ENCODE data around the gene FKBP1A.

The FKBP1A gene

DNA sequence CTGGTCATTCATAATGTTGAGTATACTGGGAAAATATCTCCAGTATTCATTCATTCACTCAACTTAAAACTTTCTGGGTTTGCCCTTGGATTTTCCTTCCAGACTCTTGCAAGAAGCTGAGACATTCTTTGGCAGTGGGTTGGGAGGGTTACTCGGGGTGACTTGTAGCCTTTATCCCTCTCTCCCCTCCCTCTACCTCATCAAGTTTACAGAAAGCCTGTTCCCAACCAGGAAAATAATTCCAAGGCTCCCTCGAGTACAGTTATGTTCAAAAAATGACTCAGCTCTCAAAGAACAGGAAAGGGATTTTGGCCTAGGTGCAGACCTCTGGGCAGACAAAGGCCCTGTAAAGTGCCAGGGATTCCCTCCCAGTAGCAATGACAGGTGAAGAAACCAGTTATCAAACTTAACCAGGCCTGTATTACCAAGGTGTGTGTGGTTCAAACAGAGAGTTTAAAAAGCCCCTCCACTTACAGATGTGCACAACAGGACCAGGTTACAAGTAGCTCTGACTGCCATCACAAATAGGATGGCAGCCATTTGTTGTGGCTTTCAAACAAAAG, 22.2 kb downstream of the FKBP1A start:
- no peak overlapping the region for H3K4me3 ChIP-seq (ENCODE audit: insufficient read depth, low read depth, low read length, poor library complexity, severe bottlenecking)
- H3K36me3 ChIP-seq (ENCODE audit: control insufficient read depth, insufficient read depth, low read length): peaks cover 45% of the 10 kb centered on the region
- H3K27ac ChIP-seq (ENCODE audit: insufficient read depth, low read length, poor library complexity, severe bottlenecking): no peak overlapping the region
- H3K9me3 ChIP-seq (ENCODE audit: control insufficient read depth, low read length): no peaks in the 10 kb centered on the region
- no peak for DNase-seq
- no peaks in the 10 kb centered on the region for H3K27me3 ChIP-seq (replicated peaks; ENCODE audit: control insufficient read depth, insufficient read depth, low read length, poor library complexity, severe bottlenecking)
- no peaks in the 10 kb centered on the region for H3K4me1 ChIP-seq (ENCODE audit: control insufficient read depth, insufficient read depth, low read length, poor library complexity, severe bottlenecking)

- Histone ChIP-seq H3K27ac (ENCODE audit: insufficient read depth, low read length, poor library complexity, severe bottlenecking) (no peak overlapping the region), H3K4me1 (ENCODE audit: control insufficient read depth, insufficient read depth, low read length, poor library complexity, severe bottlenecking) (peaks cover 2% of the 10 kb centered on the region), H3K36me3 (ENCODE audit: control insufficient read depth, insufficient read depth, low read length) (peaks cover 43% of the 10 kb centered on the region), H3K4me3 (ENCODE audit: insufficient read depth, low read depth, low read length, poor library complexity, severe bottlenecking) (no peak overlapping the region), H3K9me3 (ENCODE audit: control insufficient read depth, low read length) (no peaks in the 10 kb centered on the region), H3K27me3 (replicated peaks; ENCODE audit: control insufficient read depth, insufficient read depth, low read length, poor library complexity, severe bottlenecking) (no peaks in the 10 kb centered on the region)
- no peak for DNase-seq
Measured at GRCh38 chr20:1369970-1370369, 22.9 kb downstream of the FKBP1A start.

DNA sequence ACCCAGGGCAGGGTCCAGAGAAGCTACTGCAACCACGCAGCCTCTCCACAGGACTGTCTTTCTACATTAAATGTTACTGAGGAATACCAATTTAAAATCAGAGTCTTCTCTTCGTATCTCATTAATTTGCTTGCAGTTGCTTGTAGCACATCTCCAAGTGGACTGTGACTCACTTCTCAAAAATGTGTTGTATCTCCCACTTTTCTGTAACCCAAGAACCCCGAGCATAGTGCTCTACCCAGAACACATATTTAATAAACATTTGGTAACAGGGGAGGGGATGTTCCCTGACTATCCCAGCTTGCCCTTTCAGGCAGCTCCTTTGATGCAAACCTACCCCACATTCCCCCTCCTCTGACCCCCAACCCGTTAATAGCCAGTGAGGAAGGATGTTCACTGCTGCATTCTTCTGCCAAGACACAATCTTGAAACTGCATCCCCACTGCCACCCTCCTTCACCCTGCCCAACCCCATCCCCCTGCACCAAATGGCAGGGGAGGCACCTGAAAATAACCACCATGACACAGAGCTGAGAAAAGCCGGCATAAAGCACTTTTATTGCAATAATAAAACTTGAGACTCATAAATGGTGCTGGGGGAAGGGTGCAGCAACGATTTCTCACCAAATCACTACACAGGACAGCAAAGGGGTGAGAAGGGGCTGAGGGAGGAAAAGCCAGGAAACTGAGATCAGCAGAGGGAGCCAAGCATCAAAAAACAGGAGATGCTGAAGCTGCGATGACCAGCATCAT, 24.2 kb downstream of the FKBP1A start:
- Histone ChIP-seq H3K4me1 (ENCODE audit: control insufficient read depth, insufficient read depth, low read length, poor library complexity, severe bottlenecking) (peaks cover 15% of the 10 kb centered on the region), H3K9me3 (ENCODE audit: control insufficient read depth, low read length) (no peaks in the 10 kb centered on the region), H3K4me3 (ENCODE audit: insufficient read depth, low read depth, low read length, poor library complexity, severe bottlenecking) (no peak overlapping the region), H3K27me3 (replicated peaks; ENCODE audit: control insufficient read depth, insufficient read depth, low read length, poor library complexity, severe bottlenecking) (no peaks in the 10 kb centered on the region), H3K27ac (ENCODE audit: insufficient read depth, low read length, poor library complexity, severe bottlenecking) (no peak overlapping the region), H3K36me3 (ENCODE audit: control insufficient read depth, insufficient read depth, low read length) (peaks cover 30% of the 10 kb centered on the region)
- DNase-seq: no peak

GRCh38 chr20:1367479-1367878, 25.4 kb downstream of the FKBP1A start:
- DNase-seq: no peak
- Histone ChIP-seq H3K27me3 (replicated peaks; ENCODE audit: control insufficient read depth, insufficient read depth, low read length, poor library complexity, severe bottlenecking) (no peaks in the 10 kb centered on the region), H3K36me3 (ENCODE audit: control insufficient read depth, insufficient read depth, low read length) (peaks cover 29% of the 10 kb centered on the region), H3K27ac (ENCODE audit: insufficient read depth, low read length, poor library complexity, severe bottlenecking) (no peak overlapping the region), H3K9me3 (ENCODE audit: control insufficient read depth, low read length) (no peaks in the 10 kb centered on the region), H3K4me1 (ENCODE audit: control insufficient read depth, insufficient read depth, low read length, poor library complexity, severe bottlenecking) (peaks cover 21% of the 10 kb centered on the region), H3K4me3 (ENCODE audit: insufficient read depth, low read depth, low read length, poor library complexity, severe bottlenecking) (no peak overlapping the region)

DNA sequence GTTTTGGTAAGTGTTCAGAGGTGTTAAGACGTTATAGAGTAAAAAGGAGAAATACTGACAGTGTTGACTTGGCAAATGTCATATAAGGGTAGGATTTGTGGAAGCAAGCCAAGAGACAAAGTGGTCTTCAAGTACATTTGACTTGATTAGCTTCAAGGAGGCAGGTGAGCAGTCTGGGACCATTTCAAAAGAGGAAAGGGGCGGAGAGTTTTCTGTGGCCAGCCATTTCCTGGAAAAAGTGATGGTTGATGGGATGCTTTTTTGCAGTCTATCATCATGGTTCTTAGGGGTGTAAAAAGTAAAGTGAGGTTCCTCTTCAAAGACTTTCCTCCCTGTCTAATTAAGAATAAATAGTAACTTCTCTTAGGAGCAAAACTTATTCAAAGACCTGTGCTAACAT, 28.7 kb downstream of the FKBP1A start:
- Histone ChIP-seq H3K4me3 (ENCODE audit: insufficient read depth, low read depth, low read length, poor library complexity, severe bottlenecking) (no peak overlapping the region), H3K27me3 (replicated peaks; ENCODE audit: control insufficient read depth, insufficient read depth, low read length, poor library complexity, severe bottlenecking) (no peaks in the 10 kb centered on the region), H3K9me3 (ENCODE audit: control insufficient read depth, low read length) (no peaks in the 10 kb centered on the region), H3K27ac (ENCODE audit: insufficient read depth, low read length, poor library complexity, severe bottlenecking) (no peak overlapping the region), H3K4me1 (ENCODE audit: control insufficient read depth, insufficient read depth, low read length, poor library complexity, severe bottlenecking) (peaks cover 21% of the 10 kb centered on the region), H3K36me3 (ENCODE audit: control insufficient read depth, insufficient read depth, low read length) (peaks cover 9% of the 10 kb centered on the region)
- no peak for DNase-seq

DNA sequence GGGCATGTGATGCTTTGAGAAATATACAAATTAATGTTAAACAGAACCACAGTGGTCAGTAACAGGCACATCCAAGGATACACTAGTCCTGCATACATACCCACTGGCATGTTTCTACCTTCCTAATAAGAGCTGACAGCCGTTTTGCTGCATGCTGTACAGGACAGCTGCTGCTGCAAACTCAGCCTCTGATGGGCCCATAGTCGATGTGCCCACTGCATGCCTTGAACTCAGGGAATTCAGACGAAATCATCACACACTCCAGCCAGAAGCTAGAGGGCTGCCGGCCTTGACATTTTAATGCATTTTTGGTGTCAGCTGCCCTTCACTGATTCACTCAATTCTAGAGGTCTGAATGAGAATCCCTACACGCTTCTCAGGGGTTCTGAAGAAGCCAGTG, 29.3 kb downstream of the FKBP1A start:
- Histone ChIP-seq H3K27ac (ENCODE audit: insufficient read depth, low read length, poor library complexity, severe bottlenecking) (no peak overlapping the region), H3K36me3 (ENCODE audit: control insufficient read depth, insufficient read depth, low read length) (peaks cover 9% of the 10 kb centered on the region), H3K27me3 (replicated peaks; ENCODE audit: control insufficient read depth, insufficient read depth, low read length, poor library complexity, severe bottlenecking) (no peaks in the 10 kb centered on the region), H3K4me3 (ENCODE audit: insufficient read depth, low read depth, low read length, poor library complexity, severe bottlenecking) (no peak overlapping the region), H3K4me1 (ENCODE audit: control insufficient read depth, insufficient read depth, low read length, poor library complexity, severe bottlenecking) (peaks cover 21% of the 10 kb centered on the region), H3K9me3 (ENCODE audit: control insufficient read depth, low read length) (no peaks in the 10 kb centered on the region)
- no peak for DNase-seq

- Histone ChIP-seq H3K4me1 (ENCODE audit: control insufficient read depth, insufficient read depth, low read length, poor library complexity, severe bottlenecking) (peaks cover 21% of the 10 kb centered on the region), H3K36me3 (ENCODE audit: control insufficient read depth, insufficient read depth, low read length) (peaks cover 8% of the 10 kb centered on the region), H3K9me3 (ENCODE audit: control insufficient read depth, low read length) (no peaks in the 10 kb centered on the region), H3K27me3 (replicated peaks; ENCODE audit: control insufficient read depth, insufficient read depth, low read length, poor library complexity, severe bottlenecking) (no peaks in the 10 kb centered on the region), H3K4me3 (ENCODE audit: insufficient read depth, low read depth, low read length, poor library complexity, severe bottlenecking) (no peak overlapping the region), H3K27ac (ENCODE audit: insufficient read depth, low read length, poor library complexity, severe bottlenecking) (no peak overlapping the region)
- no peak for DNase-seq
Measured at GRCh38 chr20:1362484-1362883, 30.4 kb downstream of the FKBP1A start.

DNA sequence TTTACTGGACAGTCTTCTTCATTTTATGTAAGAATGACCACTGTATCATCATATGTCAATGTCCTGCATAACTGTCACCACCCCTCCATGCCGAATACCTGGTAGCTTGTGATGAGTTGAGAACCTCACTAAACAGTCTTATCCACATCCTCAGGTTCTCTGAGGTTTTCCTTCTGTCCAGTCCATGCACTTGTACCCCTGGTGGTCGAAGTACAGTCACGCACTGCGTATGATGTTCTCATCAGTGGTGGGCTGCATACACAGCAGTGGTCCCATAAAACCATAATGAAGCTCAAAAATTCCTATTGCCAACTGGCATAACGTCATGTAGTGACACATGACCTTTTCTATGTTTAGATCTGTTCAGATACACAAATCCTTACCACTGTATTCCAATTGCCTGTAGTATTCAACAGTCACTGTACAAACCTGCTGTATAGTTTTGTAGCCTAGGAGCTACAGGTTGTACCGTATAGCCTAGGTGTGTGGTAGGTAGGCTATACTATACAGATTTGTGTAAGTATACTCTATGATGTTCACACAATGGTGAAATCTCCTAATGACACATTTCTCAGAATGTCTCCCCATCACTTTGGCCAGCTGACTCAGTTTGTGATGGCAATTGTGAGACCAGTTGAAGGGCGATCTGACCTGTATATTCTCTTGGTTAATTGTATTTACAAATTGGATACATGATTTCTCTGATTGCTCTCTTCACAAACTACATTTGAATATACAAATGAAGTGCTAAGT, 32.6 kb downstream of the FKBP1A start:
- no peaks in the 10 kb centered on the region for H3K27me3 ChIP-seq (replicated peaks; ENCODE audit: control insufficient read depth, insufficient read depth, low read length, poor library complexity, severe bottlenecking)
- DNase-seq: no peak
- peaks cover 8% of the 10 kb centered on the region for H3K36me3 ChIP-seq (ENCODE audit: control insufficient read depth, insufficient read depth, low read length)
- H3K4me1 ChIP-seq (ENCODE audit: control insufficient read depth, insufficient read depth, low read length, poor library complexity, severe bottlenecking): peaks cover 21% of the 10 kb centered on the region
- no peak overlapping the region for H3K4me3 ChIP-seq (ENCODE audit: insufficient read depth, low read depth, low read length, poor library complexity, severe bottlenecking)
- H3K27ac ChIP-seq (ENCODE audit: insufficient read depth, low read length, poor library complexity, severe bottlenecking): no peak overlapping the region
- no peaks in the 10 kb centered on the region for H3K9me3 ChIP-seq (ENCODE audit: control insufficient read depth, low read length)

DNA sequence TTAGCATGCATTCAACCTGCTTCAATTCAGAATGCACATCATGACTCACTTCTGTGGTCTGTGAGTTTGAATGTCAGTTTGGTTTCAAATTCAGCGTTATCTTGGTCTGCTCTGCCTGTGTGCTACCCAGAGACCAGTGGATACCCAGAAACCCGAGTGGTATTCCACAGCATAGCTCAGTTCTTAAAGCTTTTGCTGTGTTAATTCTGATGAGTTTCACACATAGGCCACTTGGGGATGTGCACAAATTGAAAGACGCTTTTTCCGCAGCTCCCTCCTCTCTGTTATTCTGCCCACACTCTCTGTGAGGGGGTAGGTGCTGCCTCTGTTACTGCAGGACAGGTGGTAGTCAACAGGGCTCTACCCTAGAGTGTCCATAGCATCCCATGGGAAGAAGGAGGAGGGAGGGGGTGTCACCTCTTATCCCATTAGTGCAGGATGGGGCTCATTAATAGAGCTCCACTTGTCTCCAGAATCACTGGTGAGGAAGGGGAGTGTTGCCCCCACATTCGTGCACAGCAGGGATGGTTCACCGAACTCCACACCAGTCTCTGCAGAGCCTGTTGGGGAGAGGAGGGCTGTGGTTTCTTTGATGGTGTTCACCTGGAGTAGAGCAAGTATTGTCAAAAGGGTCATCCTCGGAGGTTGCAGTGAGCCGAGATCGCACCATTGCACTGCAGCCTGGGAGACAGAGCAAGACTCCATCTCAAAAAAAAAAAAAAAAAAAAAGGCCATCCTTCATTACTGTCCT, 34.8 kb downstream of the FKBP1A start:
- H3K4me3 ChIP-seq (ENCODE audit: insufficient read depth, low read depth, low read length, poor library complexity, severe bottlenecking): no peak overlapping the region
- no peaks in the 10 kb centered on the region for H3K9me3 ChIP-seq (ENCODE audit: control insufficient read depth, low read length)
- peaks cover under 1% of the 10 kb centered on the region for H3K4me1 ChIP-seq (ENCODE audit: control insufficient read depth, insufficient read depth, low read length, poor library complexity, severe bottlenecking)
- no peak overlapping the region for H3K27ac ChIP-seq (ENCODE audit: insufficient read depth, low read length, poor library complexity, severe bottlenecking)
- no peaks in the 10 kb centered on the region for H3K27me3 ChIP-seq (replicated peaks; ENCODE audit: control insufficient read depth, insufficient read depth, low read length, poor library complexity, severe bottlenecking)
- H3K36me3 ChIP-seq (ENCODE audit: control insufficient read depth, insufficient read depth, low read length): peaks cover 18% of the 10 kb centered on the region
- no peak for DNase-seq
